Fibroblast of skin of scalp (primary cell): Measurements from ENCODE around the gene IL7R. TPM values are rescaled to one million over a fixed set of nuclear protein-coding genes. Genes with fewer than 3 reads are reported as not detected.
A peak's percentile ranks its signal among the peaks of the same experiment; 100 is the strongest.

Source experiments
- DNase-seq: peaks from one replicate; pipeline ENCODE4 v3.0.0-alpha.2; 2013
- polyA plus RNA-seq, 2 experiments: library from polyadenylated mRNA; unstranded; fragments of 120-200 nt; gene quantifications; one replicate each; pipeline ENCODE4 v1.2.1, GENCODE V29; 2013; ENCODE audit not compliant: insufficient read length in 2 of 2

Gene IL7R, protein sequence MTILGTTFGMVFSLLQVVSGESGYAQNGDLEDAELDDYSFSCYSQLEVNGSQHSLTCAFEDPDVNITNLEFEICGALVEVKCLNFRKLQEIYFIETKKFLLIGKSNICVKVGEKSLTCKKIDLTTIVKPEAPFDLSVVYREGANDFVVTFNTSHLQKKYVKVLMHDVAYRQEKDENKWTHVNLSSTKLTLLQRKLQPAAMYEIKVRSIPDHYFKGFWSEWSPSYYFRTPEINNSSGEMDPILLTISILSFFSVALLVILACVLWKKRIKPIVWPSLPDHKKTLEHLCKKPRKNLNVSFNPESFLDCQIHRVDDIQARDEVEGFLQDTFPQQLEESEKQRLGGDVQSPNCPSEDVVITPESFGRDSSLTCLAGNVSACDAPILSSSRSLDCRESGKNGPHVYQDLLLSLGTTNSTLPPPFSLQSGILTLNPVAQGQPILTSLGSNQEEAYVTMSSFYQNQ
- 5.7 TPM for polyA plus RNA-seq (2013, experiment 1 of 2; ENCODE audit: insufficient read length)
- polyA plus RNA-seq (2013, experiment 2 of 2; ENCODE audit: insufficient read length), result 5.3 TPM

GRCh38 chr5:35856765-35857351 is at the start of gene IL7R:
Gene IL7R, plus strand, starts transcription at chr5:35856891. Its CDS starts 87 bp downstream, at chr5:35856978.
- DNase-seq, result peak; percentile 32

DNA sequence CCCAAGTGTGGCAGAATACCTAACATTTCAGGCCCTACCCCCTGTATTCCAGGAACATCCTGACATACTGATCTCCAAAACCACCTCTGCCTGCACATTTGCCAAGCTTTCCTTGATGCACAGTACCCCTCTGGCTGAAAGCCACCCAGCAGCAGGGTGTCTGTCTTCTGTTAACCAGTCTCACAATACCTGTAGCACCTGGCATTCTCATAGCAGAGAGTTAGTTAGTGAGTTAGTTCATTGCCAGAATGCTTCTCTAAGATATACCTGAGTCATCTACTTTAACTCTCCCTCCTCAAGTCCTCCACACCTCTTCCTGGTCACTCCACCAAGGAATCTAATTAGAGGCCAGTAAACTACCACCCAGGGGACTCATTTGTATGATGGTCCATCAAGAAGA is 46.1 kb upstream of the IL7R start:
- no peak for DNase-seq

GRCh38 chr5:35811108-35811741 is 45.5 kb upstream of the IL7R start:
- no peak for DNase-seq

DNA sequence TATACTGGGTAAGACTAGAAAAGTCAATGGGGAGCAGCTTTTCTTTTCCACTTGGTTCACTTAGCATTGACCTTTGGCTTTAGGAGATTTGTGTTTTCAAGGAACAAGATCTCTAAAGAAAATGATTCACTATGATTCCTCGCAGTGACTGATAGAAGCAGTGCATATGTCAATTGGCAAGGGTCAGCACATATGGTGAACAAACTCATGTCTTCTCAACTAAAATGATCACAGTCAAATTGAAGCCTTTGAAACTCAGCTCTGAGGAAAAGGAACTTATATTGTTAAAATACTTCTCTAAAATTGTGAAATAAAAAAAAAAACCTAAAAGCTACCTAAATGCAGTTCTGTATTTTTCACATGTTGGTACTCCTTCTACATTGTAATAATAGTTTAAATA is 43.2 kb upstream of the IL7R start:
- DNase-seq, result no peak

DNA sequence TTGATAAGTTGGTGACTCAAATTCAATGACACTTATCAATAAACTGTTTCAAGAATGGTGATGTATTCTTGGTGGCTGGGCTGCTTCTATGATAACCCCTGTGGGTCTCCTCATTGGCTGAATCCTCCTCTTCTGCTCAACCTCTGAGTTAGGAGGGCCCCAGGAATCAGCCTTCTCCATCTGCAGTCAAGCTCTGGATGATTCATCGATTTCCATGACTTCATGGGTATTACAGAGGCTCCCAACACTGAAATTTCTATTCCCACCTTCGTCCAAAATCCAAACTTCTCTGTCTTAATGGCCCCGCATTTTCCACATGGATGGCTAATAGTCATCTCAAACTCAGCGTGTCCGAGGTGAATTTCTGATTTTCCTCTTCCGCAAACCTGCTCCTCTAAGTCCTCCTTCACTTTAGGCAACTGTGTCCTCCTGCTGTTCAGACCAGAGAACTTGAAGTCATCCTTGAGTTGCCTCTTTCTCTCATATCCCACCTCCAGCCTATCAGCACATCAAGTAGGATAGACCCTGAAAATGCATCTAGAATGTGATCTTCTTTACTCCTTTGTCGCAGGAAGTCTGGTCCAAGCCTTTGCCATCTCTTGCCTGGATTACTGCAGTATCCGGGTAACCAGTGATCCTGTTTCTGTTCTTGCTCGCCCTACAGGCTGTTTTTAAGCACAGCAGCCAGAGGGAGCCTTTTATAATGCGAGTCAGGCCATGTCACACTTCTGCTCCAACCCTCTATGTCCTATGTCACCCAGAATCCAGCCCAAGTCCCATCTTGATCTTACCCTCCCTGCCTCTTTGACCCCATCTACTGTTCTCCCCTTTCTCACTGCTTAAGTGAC is 41.4 kb upstream of the IL7R start:
- peak; percentile 15 for DNase-seq

- DNase-seq, result no peak
Measured at GRCh38 chr5:35816881-35817521, 39.7 kb upstream of the IL7R start.

DNA sequence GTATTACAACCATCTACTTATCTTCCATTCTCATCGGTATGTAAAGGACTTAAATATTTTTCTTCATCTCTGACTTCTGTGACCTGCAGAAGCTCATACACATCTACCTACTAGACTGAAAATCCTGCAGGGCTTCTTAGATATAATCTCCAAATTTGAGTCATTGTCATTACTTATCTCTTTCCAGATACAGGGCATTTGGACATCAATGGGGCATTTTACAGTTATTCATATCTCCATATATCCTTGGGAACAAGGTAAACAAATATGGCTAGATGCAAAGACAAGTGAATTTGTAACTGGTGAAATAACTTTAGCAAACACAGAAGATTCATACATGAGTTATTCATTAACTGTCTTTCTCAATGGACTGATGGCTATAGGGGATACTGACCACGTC is 37.7 kb upstream of the IL7R start:
- DNase-seq, result no peak

- no peak for DNase-seq
Measured at GRCh38 chr5:35819668-35820067, 37.0 kb upstream of the IL7R start.

- no peak for DNase-seq
Measured at GRCh38 chr5:35820735-35821134, 36.0 kb upstream of the IL7R start.

DNA sequence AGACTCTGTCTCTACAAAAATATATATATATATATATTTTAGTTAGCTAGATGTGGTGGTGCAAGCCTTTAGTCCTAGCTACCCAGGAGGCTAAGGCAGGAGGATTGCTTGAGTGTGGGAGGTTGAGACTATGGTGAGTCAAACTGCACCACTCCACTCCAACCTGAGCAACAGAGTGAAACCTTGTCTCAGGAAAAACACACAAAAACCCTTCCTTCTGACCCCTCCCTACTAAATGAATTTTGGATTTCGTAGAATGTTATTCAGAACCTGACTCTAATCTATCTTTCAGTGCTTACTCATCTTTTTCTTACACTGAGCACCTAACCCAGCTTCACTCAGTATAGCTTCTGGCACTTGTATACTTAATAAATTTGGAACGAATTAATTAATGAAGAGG is 35.2 kb upstream of the IL7R start:
- DNase-seq, result no peak

DNA sequence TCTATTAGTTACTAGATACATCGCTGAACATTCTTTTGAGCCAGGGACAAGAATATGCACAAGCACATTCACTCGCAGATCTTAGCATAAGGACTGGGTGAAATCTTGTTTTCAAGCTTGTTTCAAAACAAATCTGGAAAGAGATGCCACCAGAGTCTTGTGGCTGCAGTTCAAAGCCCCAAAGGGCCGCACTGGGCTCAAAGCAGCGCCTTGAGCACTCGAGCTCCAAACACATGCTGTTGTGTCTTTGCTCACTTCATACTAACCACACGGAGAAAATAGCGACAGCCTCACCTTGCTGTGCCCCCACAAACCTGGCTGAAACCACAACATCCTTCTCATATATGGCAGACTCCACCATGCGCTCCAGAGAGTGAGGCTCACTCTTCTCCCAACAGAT is 34.2 kb upstream of the IL7R start:
- DNase-seq, result no peak

DNA sequence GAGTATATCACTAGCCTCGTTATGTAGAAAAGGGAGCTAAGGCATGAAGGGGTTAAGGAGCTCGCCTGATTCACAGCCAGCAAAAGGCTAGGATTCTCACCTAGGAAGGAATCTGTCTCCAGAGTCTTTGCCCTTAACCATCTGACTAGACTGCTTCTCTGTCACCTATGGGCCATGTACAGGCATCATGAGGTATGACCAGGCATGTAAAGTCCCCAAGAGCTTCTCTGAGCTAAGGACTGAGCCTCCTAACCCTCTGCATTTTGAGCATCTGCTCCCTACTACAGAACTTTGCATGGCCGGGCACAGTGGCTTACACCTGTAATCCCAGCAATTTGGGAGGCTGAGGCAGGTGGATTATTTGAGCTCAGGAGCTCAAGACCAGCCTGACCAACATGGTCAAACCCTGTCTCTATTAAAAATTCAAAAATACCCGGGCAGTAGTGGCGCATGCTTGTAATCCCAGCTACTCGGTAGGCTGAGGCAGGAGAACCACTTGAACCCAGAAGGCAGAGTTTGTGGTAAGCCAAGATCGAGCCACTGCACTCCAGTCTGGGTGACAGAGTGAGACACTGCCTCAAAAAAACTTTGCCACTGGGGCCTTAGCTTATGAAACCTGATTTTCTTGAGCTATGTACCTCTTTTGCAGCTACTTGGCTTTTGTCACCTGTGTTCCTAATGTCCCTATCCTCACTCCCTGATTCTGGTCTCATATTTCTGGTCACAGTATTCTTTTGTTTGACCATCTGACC is 33.2 kb upstream of the IL7R start:
- no peak for DNase-seq

- DNase-seq, result no peak
Measured at GRCh38 chr5:35826056-35826455, 30.6 kb upstream of the IL7R start.

- DNase-seq, result no peak
Measured at GRCh38 chr5:35826554-35826953, 30.1 kb upstream of the IL7R start.

DNA sequence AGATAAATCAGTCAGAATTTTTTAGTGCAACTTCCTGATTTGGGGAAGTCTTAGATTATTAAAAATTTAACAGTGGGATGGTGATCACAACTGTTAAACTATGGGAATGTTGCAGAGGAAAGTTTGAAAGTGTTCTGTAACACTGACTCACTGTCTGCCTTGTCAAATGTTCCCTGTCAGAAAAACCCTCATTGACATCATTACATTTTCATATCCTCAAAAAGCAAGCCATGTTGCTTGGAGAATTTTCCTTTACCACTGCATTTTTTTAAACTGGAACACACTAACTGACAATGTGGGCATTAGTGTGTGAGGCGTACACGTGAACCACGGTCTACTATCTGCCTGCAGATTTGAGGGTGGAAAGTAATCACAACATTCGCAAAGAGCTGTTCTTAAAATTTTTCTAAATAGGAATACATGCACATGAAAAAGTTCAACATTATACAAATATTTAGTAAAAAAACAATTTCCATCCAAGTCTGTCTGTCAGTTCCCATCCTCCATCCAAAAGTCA is 28.6 kb upstream of the IL7R start:
- no peak for DNase-seq

DNA sequence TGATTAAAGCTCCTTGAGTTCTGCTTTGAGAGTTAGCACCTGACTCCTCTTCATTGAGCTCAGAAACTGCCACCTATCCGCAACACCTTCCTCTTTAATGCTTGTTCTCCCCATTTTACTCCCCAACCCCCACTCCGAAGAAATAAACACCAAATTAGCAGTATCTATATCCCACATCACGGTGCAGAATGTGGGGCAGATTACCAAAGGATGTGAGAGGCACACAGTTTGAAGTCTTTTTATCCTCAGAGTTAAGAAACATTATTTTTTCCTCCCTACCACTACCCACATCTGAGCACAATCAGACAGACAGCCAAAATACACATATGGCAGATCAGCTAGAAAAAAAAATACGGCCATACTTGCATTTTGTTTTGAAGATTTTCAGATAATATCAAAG is 26.1 kb upstream of the IL7R start:
- no peak for DNase-seq

GRCh38 chr5:35832762-35833161 is 23.9 kb upstream of the IL7R start:
- DNase-seq, result no peak

DNA sequence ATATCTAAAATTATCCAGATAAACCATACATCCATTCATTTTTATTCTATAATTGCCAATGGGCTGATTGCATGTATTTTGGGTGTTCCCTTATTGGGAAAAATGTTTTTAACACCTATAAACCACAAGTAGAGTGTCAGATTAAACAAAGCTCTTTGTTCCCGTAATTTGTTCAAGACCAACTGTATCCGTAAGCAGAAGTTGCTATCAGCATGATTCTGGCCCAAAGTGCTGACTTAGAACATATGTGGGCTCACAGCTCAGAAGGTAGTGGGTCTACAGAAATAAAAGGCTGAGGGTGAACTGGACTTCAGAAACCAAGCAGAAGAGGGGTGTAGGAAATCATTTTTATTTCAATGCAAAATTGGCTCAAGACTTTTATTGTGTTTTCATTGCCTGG is 23.5 kb upstream of the IL7R start:
- DNase-seq, result no peak

- no peak for DNase-seq
Measured at GRCh38 chr5:35835796-35836742, 20.6 kb upstream of the IL7R start.
